ENCODE data around the gene SSR4.
"Not testable (repeated sequence)": the region's sequence is repeated elsewhere in the genome, so short reads cannot be mapped to it uniquely, and the experiment has no call there.

SSR4 gene

GRCh38 chrX:153807976-153808375 lies 13.5 kb downstream of the SSR4 start:
- no peak for DNase-seq

- DNase-seq: no peak
Measured at GRCh38 chrX:153812220-153812619, 17.8 kb downstream of the SSR4 start.

- DNase-seq: no peak
Measured at GRCh38 chrX:153813161-153813560, 18.7 kb downstream of the SSR4 start.

- no peak for DNase-seq
Measured at GRCh38 chrX:153814591-153815315, 20.3 kb downstream of the SSR4 start.

- DNase-seq: peak; percentile 36
Measured at GRCh38 chrX:153816831-153817690, 22.6 kb downstream of the SSR4 start.

GRCh38 chrX:153818064-153818463 lies 23.6 kb downstream of the SSR4 start:
- DNase-seq: not testable (repeated sequence)

- peak; percentile 53 to 54 for DNase-seq
Measured at GRCh38 chrX:153818571-153819383, 24.3 kb downstream of the SSR4 start.

- no peak for DNase-seq
Measured at GRCh38 chrX:153819384-153820040, 25.0 kb downstream of the SSR4 start.

- DNase-seq: no peak
Measured at GRCh38 chrX:153820601-153821000, 26.1 kb downstream of the SSR4 start.

GRCh38 chrX:153821066-153821465 lies 26.6 kb downstream of the SSR4 start:
- DNase-seq: no peak

GRCh38 chrX:153824348-153824747 lies 29.9 kb downstream of the SSR4 start:
- no peak for DNase-seq

- no peak for DNase-seq
Measured at GRCh38 chrX:153825042-153825441, 30.6 kb downstream of the SSR4 start.

GRCh38 chrX:153827016-153827415 lies 32.5 kb downstream of the SSR4 start:
- no peak for DNase-seq

GRCh38 chrX:153827903-153828302 lies 33.4 kb downstream of the SSR4 start:
- DNase-seq: no peak

- DNase-seq: no peak
Measured at GRCh38 chrX:153828308-153828707, 33.8 kb downstream of the SSR4 start.

GRCh38 chrX:153828723-153829548 lies 34.5 kb downstream of the SSR4 start:
- DNase-seq: no peak

GRCh38 chrX:153829549-153829798 lies 35.0 kb downstream of the SSR4 start:
- no peak for DNase-seq

GRCh38 chrX:153829799-153830639 lies 35.6 kb downstream of the SSR4 start, which contains the start of gene PDZD4:
Gene PDZD4 (minus strand): TSS chrX:153830544. CDS start chrX:153830298, 246 bp downstream.
- DNase-seq: peak in 1 of 2 experiments; percentile 13

GRCh38 chrX:153830640-153831428 lies 36.4 kb downstream of the SSR4 start:
- no peak for DNase-seq
